Breast epithelium (tissue), 3 donors: ENCODE results near the gene KCNAB3.

ENCODE experiments used
- POLR2A ChIP-seq: fragments of 450-650 bp; IDR thresholded peaks from one replicate; pipeline ENCODE4 v1.6.1; 2016; ENCODE audit warnings: antibody characterized with exemption, mild to moderate bottlenecking, moderate library complexity
- POLR2AphosphoS5 ChIP-seq, 3 donors: sonication (generic); formaldehyde crosslinking; IDR thresholded peaks; one replicate each; pipeline ENCODE4 v1.6.1; 2017; ENCODE audit warnings: antibody characterized with exemption in 3 of 3
- TF ChIP-seq, protein P1 (sequence below), 3 donors: fragments of 450-650 bp; IDR thresholded peaks; one replicate each; pipeline ENCODE4 v1.5.1; 2016 to 2017; ENCODE audit warnings: antibody characterized with exemption in 3 of 3, mild to moderate bottlenecking in 3 of 3, moderate library complexity in 3 of 3

DNA sequence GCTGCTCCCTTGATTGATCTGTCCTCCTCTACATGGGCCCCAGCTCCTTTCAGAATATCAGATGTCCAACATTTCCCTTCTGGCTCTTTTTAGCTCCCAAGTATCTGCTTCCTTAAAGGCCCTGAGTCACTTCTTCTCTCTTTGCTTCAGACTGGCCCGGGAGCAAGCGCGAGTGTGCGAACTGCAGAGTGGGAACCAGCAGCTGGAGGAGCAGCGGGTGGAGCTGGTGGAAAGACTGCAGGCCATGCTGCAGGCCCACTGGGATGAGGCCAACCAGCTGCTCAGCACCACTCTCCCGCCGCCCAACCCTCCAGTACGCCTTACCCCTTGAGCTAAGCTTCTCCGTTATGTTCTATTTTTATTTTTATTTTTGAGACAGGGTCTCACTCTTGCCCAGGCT, 14.7 kb upstream of the KCNAB3 start:
- TF ChIP-seq POLR2A: no peak
- TF ChIP-seq, protein P1, sequence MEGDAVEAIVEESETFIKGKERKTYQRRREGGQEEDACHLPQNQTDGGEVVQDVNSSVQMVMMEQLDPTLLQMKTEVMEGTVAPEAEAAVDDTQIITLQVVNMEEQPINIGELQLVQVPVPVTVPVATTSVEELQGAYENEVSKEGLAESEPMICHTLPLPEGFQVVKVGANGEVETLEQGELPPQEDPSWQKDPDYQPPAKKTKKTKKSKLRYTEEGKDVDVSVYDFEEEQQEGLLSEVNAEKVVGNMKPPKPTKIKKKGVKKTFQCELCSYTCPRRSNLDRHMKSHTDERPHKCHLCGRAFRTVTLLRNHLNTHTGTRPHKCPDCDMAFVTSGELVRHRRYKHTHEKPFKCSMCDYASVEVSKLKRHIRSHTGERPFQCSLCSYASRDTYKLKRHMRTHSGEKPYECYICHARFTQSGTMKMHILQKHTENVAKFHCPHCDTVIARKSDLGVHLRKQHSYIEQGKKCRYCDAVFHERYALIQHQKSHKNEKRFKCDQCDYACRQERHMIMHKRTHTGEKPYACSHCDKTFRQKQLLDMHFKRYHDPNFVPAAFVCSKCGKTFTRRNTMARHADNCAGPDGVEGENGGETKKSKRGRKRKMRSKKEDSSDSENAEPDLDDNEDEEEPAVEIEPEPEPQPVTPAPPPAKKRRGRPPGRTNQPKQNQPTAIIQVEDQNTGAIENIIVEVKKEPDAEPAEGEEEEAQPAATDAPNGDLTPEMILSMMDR (IDR thresholded peaks at IDR 0.05): no peak
- no peak for TF ChIP-seq POLR2AphosphoS5 (IDR thresholded peaks at IDR 0.05)
